Neural cell (in vitro differentiated cells): Measurements from ENCODE around the gene MTG1. TPM values are rescaled to one million over a fixed set of nuclear protein-coding genes. Genes with fewer than 3 reads are reported as not detected.

ENCODE experiments used
- H2AFZ ChIP-seq: fragments of 200-600, 300-800 bp; sonication (generic), shearing (Covaris generic); 2 replicates; pipeline ENCODE4 v1.6.0; 2014; ENCODE audit warnings: low read depth, mild to moderate bottlenecking, antibody characterized with exemption, low read length, moderate library complexity
- H3F3A ChIP-seq: fragments of 200-600 bp; shearing (Covaris generic); 2 replicates; pipeline ENCODE4 v1.6.1; 2016; ENCODE audit warnings: mild to moderate bottlenecking, moderate library complexity, mixed read lengths, antibody characterized with exemption, low read length; ENCODE audit not compliant: insufficient read depth, poor library complexity, severe bottlenecking
- H3K27ac ChIP-seq: fragments of 200-600, 300-800 bp; sonication (generic), shearing (Covaris generic); 2 replicates; pipeline ENCODE4 v1.5.1; 2014; ENCODE audit warnings: mild to moderate bottlenecking, low read length, moderate library complexity
- H3K27me3 ChIP-seq: fragments of 300-800, 200-600 bp; sonication (generic), shearing (Covaris generic); 2 replicates; pipeline ENCODE4 v1.6.0; 2014; ENCODE audit warnings: mild to moderate bottlenecking, low read depth, low read length, moderate library complexity; ENCODE audit not compliant: insufficient read depth
- H3K36me3 ChIP-seq: fragments of 300-800, 200-600 bp; sonication (generic), shearing (Covaris generic); 2 replicates; pipeline ENCODE4 v1.5.1; 2014; ENCODE audit warnings: mild to moderate bottlenecking, antibody characterized with exemption, low read length, moderate library complexity; ENCODE audit not compliant: insufficient read depth
- H3K4me2 ChIP-seq: fragments of 300-800, 200-600 bp; sonication (generic), shearing (Covaris generic); 2 replicates; pipeline ENCODE4 v1.6.0; 2014; ENCODE audit warnings: mild to moderate bottlenecking, low read length
- H3K4me3 ChIP-seq: fragments of 300-800, 200-600 bp; sonication (generic), shearing (Covaris generic); 2 replicates; pipeline ENCODE4 v1.5.1; 2014; ENCODE audit warnings: mild to moderate bottlenecking, low read length, moderate library complexity
- H3K79me2 ChIP-seq: fragments of 200-600 bp; shearing (Covaris generic); replicated peaks from 2 replicates; pipeline ENCODE4 v1.6.0; 2014; ENCODE audit warnings: mild to moderate bottlenecking, low read length, moderate library complexity; ENCODE audit not compliant: insufficient read depth
- H3K9ac ChIP-seq: fragments of 300-800, 200-600 bp; sonication (generic), shearing (Covaris generic); 2 replicates; pipeline ENCODE4 v1.6.1; 2016; ENCODE audit warnings: mild to moderate bottlenecking, low read length, mixed read lengths
- H3K9me2 ChIP-seq: fragments of 200-600 bp; shearing (Covaris generic); 2 replicates; pipeline ENCODE4 v1.6.1; 2016; ENCODE audit warnings: mild to moderate bottlenecking, low read length, mixed read lengths; ENCODE audit not compliant: insufficient read depth
- H3K9me3 ChIP-seq: fragments of 200-600, 300-800 bp; sonication (generic), shearing (Covaris generic); 2 replicates; pipeline ENCODE4 v1.6.1; 2016; ENCODE audit warnings: mild to moderate bottlenecking, mixed run types, low read length, moderate library complexity, mixed read lengths
- H4K20me1 ChIP-seq: fragments of 200-600 bp; shearing (Covaris generic); 2 replicates; pipeline ENCODE4 v1.6.1; 2016; ENCODE audit warnings: mild to moderate bottlenecking, mixed run types; ENCODE audit not compliant: insufficient read depth
- CTCF ChIP-seq: fragments of 450-650 bp; IDR thresholded peaks from 2 replicates; pipeline ENCODE4 v1.5.1; 2014; ENCODE audit warnings: antibody characterized with exemption, mild to moderate bottlenecking, moderate library complexity; ENCODE audit not compliant: poor library complexity, severe bottlenecking
- EP300 ChIP-seq: fragments of 450-650 bp; conservative IDR thresholded peaks from 2 replicates; pipeline ENCODE4 v1.6.1; 2014; ENCODE audit warnings: antibody characterized with exemption, mild to moderate bottlenecking, moderate library complexity; ENCODE audit not compliant: poor library complexity, severe bottlenecking
- EZH2 ChIP-seq: fragments of 200-600, 300-800 bp; shearing (Covaris generic), sonication (generic); IDR thresholded peaks from 2 replicates; pipeline ENCODE4 v1.6.1; 2014; ENCODE audit warnings: antibody characterized with exemption, low read length, borderline replicate concordance, mild to moderate bottlenecking; ENCODE audit not compliant: insufficient read depth, poor library complexity, severe bottlenecking
- MXI1 ChIP-seq: fragments of 450-650 bp; conservative IDR thresholded peaks from 2 replicates; pipeline ENCODE4 v1.6.1; 2014; ENCODE audit warnings: antibody characterized with exemption, mild to moderate bottlenecking; ENCODE audit not compliant: poor library complexity, severe bottlenecking
- POLR2AphosphoS5 ChIP-seq: IDR thresholded peaks from 2 replicates; pipeline ENCODE4 v1.6.1; 2012
- RAD21 ChIP-seq: fragments of 450-650 bp; conservative IDR thresholded peaks from 2 replicates; pipeline ENCODE4 v1.6.1; 2014; ENCODE audit warnings: antibody characterized with exemption, mild to moderate bottlenecking, moderate library complexity
- REST ChIP-seq: IDR thresholded peaks from 2 replicates; pipeline ENCODE4 v1.6.1; 2012; ENCODE audit warnings: borderline replicate concordance
- SMC3 ChIP-seq: fragments of 450-650 bp; conservative IDR thresholded peaks from 2 replicates; pipeline ENCODE4 v1.6.1; 2014; ENCODE audit warnings: antibody characterized with exemption, mild to moderate bottlenecking, moderate library complexity; ENCODE audit not compliant: poor library complexity
- TAF1 ChIP-seq: IDR thresholded peaks from 2 replicates; pipeline ENCODE4 v1.6.1; 2012; ENCODE audit warnings: low read depth
- polyA plus RNA-seq: library from polyadenylated mRNA; depleted of rRNA; stranded (reverse); fragments of >200 nt; gene quantifications from 2 replicates; pipeline ENCODE4 v1.2.3, GENCODE V29; 2014

The MTG1 gene
- polyA plus RNA-seq, 1 donor from 2014 or later, result 52.3 TPM

- H3K9me3 ChIP-seq, result peaks cover 7% of the 10 kb centered on the region
- H3K4me3 ChIP-seq, result no peak overlapping the region
- no peaks in the 10 kb centered on the region for H3K79me2 ChIP-seq
- no peak for TF ChIP-seq EP300
- TF ChIP-seq CTCF, result no peak
- no peak for TF ChIP-seq EZH2
- no peak for TF ChIP-seq MXI1
- TF ChIP-seq TAF1, result no peak
- TF ChIP-seq POLR2AphosphoS5, result no peak
- no peak for TF ChIP-seq RAD21
- no peak for TF ChIP-seq REST
- no peak for TF ChIP-seq SMC3
- H2AFZ ChIP-seq, result no peak overlapping the region
- no peak overlapping the region for H3K27ac ChIP-seq
- H3K4me2 ChIP-seq, result no peak overlapping the region
- no peaks in the 10 kb centered on the region for H3K36me3 ChIP-seq
- no peaks in the 10 kb centered on the region for H4K20me1 ChIP-seq
- no peaks in the 10 kb centered on the region for H3K9me2 ChIP-seq
- H3F3A ChIP-seq, result no peaks in the 10 kb centered on the region
- no peak overlapping the region for H3K9ac ChIP-seq
- no peaks in the 10 kb centered on the region for H3K27me3 ChIP-seq
These were observed 68.8 kb downstream of the MTG1 start for GRCh38 chr10:133462512-133463305.

- Histone ChIP-seq H4K20me1 (no peaks in the 10 kb centered on the region), H3K9me2 (no peaks in the 10 kb centered on the region), H3K4me2 (no peak overlapping the region)
These were observed 70.7 kb downstream of the MTG1 start for GRCh38 chr10:133464582-133465031.

More at GRCh38 chr10:133464582-133465031, 70.7 kb downstream of the MTG1 start:
- H3K4me3 ChIP-seq, result no peak overlapping the region
- no peak for TF ChIP-seq POLR2AphosphoS5
- no peaks in the 10 kb centered on the region for H3K27me3 ChIP-seq
- H3K27ac ChIP-seq, result no peak overlapping the region
- H3K79me2 ChIP-seq, result no peaks in the 10 kb centered on the region
- H3F3A ChIP-seq, result no peaks in the 10 kb centered on the region
- H3K36me3 ChIP-seq, result no peaks in the 10 kb centered on the region
- peaks cover 7% of the 10 kb centered on the region for H3K9me3 ChIP-seq
- no peak overlapping the region for H2AFZ ChIP-seq
- H3K9ac ChIP-seq, result no peak overlapping the region
